ENCODE results near the gene TTLL8. TPM values are rescaled to one million over a fixed set of nuclear protein-coding genes. Genes with fewer than 3 reads are reported as not detected.

Gene TTLL8
- total RNA-seq, 2 donors from 2014 or later: 0.74 TPM; not detected in 1

DNA sequence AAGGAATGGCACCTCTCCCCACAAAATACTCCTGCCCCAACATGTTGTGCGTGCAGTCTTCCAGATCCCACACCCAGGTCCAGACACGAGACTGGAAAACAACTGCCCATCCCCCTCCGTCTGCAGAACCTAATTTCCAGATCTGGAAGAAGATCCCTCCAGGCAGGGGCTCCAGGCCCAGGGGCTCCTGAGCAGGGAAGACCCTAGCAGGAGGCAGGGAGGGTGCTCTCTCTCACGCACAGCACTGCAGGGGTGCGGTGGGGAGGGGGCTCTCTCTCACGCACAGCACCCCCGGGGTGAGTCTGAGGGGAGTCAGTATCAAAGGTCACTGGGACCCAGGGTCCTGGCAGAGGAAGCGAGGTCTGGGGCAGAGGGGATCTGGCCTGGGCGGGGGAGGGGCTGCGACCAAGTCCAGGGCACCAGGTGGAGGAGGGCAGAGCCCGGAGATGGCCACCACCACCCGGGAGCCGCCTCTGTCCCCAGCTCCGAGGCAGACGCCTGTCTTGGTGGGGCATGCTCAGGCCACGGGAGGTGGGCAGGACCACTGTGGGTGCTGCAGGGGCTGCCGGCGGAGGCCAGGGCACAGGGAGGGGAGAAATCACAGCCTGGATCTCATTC lies 25.5 kb upstream of the TTLL8 start:
- intact Hi-C loops (cut with DNase I): loop anchor here (10.0 kb wide), 1 partner anchor 51 kb away; no protein-coding TSS in a partner anchor
- Histone ChIP-seq H3K4me3 (no peak overlapping the region), H3K36me3 (no peaks in the 10 kb centered on the region), H3K9me3 (no peaks in the 10 kb centered on the region), H3K4me1 (replicated peaks) (no peaks in the 10 kb centered on the region), H3K27ac (no peak overlapping the region), H3K27me3 (replicated peaks; ENCODE audit: insufficient read depth) (peaks cover 6% of the 10 kb centered on the region)
- TF ChIP-seq POLR2A (IDR thresholded peaks at IDR 0.05) (no peak), POLR2AphosphoS5 (IDR thresholded peaks at IDR 0.05) (no peak)
- TF ChIP-seq, protein P1, sequence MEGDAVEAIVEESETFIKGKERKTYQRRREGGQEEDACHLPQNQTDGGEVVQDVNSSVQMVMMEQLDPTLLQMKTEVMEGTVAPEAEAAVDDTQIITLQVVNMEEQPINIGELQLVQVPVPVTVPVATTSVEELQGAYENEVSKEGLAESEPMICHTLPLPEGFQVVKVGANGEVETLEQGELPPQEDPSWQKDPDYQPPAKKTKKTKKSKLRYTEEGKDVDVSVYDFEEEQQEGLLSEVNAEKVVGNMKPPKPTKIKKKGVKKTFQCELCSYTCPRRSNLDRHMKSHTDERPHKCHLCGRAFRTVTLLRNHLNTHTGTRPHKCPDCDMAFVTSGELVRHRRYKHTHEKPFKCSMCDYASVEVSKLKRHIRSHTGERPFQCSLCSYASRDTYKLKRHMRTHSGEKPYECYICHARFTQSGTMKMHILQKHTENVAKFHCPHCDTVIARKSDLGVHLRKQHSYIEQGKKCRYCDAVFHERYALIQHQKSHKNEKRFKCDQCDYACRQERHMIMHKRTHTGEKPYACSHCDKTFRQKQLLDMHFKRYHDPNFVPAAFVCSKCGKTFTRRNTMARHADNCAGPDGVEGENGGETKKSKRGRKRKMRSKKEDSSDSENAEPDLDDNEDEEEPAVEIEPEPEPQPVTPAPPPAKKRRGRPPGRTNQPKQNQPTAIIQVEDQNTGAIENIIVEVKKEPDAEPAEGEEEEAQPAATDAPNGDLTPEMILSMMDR (IDR thresholded peaks at IDR 0.05): no peak
- WGBS: 68% methylated on average over 15 of the region's 18 CpGs
- no peak for DNase-seq (ENCODE audit: low spot score)

GRCh38 chr22:50082961-50083461 lies 24.9 kb upstream of the TTLL8 start:
- WGBS: 33% methylated on average over 21 of the region's 21 CpGs
- TF ChIP-seq POLR2AphosphoS5 (IDR thresholded peaks at IDR 0.05) (no peak), POLR2A (IDR thresholded peaks at IDR 0.05) (no peak)
- TF ChIP-seq, protein P1 (IDR thresholded peaks at IDR 0.05): no peak
- intact Hi-C loops (cut with DNase I): loop anchor here (10.0 kb wide), 1 partner anchor 52 kb away; no protein-coding TSS in a partner anchor
- DNase-seq (ENCODE audit: low spot score): no peak
- Histone ChIP-seq H3K36me3 (no peaks in the 10 kb centered on the region), H3K27ac (no peak overlapping the region), H3K4me3 (no peak overlapping the region), H3K4me1 (replicated peaks) (no peaks in the 10 kb centered on the region), H3K9me3 (no peaks in the 10 kb centered on the region), H3K27me3 (replicated peaks; ENCODE audit: insufficient read depth) (peaks cover 6% of the 10 kb centered on the region)

GRCh38 chr22:50082197-50082715 lies 24.2 kb upstream of the TTLL8 start:
- Histone ChIP-seq H3K27ac (no peak overlapping the region), H3K4me3 (no peak overlapping the region), H3K9me3 (no peaks in the 10 kb centered on the region), H3K27me3 (replicated peaks; ENCODE audit: insufficient read depth) (peaks cover 6% of the 10 kb centered on the region), H3K4me1 (replicated peaks) (no peaks in the 10 kb centered on the region), H3K36me3 (no peaks in the 10 kb centered on the region)
- TF ChIP-seq, protein P1 (IDR thresholded peaks at IDR 0.05): no peak
- no peak for TF ChIP-seq POLR2AphosphoS5 (IDR thresholded peaks at IDR 0.05)
- no peak for TF ChIP-seq POLR2A (IDR thresholded peaks at IDR 0.05)
- DNase-seq (ENCODE audit: low spot score): no peak
- 90% methylated on average over 18 of the region's 18 CpGs for WGBS
- intact Hi-C loops (cut with DNase I): loop anchor here (10.0 kb wide), 1 partner anchor 53 kb away; no protein-coding TSS in a partner anchor

- no peak for TF ChIP-seq POLR2AphosphoS5 (IDR thresholded peaks at IDR 0.05)
- no peak for TF ChIP-seq POLR2A (IDR thresholded peaks at IDR 0.05)
- TF ChIP-seq, protein P1 (IDR thresholded peaks at IDR 0.05): no peak
- intact Hi-C loops (cut with DNase I): loop anchor here (10.0 kb wide), 1 partner anchor 53 kb away; no protein-coding TSS in a partner anchor
- 93% methylated on average over 25 of the region's 27 CpGs for WGBS
- Histone ChIP-seq H3K4me3 (no peak overlapping the region), H3K9me3 (no peaks in the 10 kb centered on the region), H3K27ac (no peak overlapping the region), H3K27me3 (replicated peaks; ENCODE audit: insufficient read depth) (peaks cover 6% of the 10 kb centered on the region), H3K36me3 (no peaks in the 10 kb centered on the region), H3K4me1 (replicated peaks) (no peaks in the 10 kb centered on the region)
- no peak for DNase-seq (ENCODE audit: low spot score)
Measured at GRCh38 chr22:50081426-50082196, 23.5 kb upstream of the TTLL8 start.
